ENCODE data around the gene GRK4. TPM values are rescaled to one million over a fixed set of nuclear protein-coding genes. Genes with fewer than 3 reads are reported as not detected.

The GRK4 gene
- total RNA-seq, 2 donors from 2014 or later = 3.8 to 5.5 TPM

DNA sequence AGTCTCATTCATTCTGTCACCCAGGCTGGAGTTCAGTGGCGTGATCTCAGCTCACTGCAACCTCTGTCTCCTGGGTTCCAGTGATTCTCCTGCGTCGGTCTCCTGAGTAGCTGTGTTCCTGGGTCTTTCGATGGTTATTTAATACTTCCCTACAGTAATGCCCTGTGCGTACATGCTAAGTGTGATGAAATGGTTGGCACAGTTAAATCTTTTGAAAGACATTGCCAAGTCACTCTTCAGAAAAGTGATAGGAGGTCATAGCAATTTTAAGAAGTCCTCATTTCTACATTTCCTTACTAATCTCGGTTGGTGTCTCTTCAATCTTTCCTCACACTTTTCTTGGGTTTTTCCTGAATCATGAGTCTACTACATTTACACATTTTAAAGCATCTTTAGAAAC is 96.6 kb downstream of the GRK4 start:
- peaks cover 5% of the 10 kb centered on the region for H3K27me3 Mint-ChIP-seq (ENCODE audit: low read depth)
- H3K9me3 Mint-ChIP-seq = peaks cover 2 to 5% of the 10 kb centered on the region in 2 donors
- no peak overlapping the region for H3K4me3 Mint-ChIP-seq
- ATAC-seq (replicated peaks in 1 of 2) (no peak), DNase-seq (no peak)
- no peaks in the 10 kb centered on the region for H3K4me1 Mint-ChIP-seq (ENCODE audit: low read depth)
- no peak overlapping the region for H3K27ac Mint-ChIP-seq
- H3K36me3 Mint-ChIP-seq (ENCODE audit: insufficient read depth in 2 of 2) = peaks cover 7 to 10% of the 10 kb centered on the region in 2 donors

DNA sequence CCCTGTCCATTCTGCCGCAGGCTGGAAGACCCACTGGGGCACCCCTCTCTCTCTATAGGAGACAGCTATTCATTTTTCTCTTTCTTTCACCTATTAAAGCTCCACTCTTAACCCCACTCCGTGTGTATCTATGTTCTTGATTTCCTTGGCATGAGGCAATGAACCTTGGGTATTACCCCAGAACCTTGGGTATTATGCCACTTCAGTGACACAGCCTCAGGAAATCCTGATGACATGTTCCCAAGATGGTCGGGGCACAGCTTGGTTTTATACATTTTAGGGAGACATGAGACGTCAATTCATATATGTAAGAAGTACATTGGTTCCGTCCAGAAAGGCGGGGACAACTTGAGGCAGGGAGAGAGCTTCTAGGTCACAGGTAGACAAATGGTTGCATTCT is 97.6 kb downstream of the GRK4 start:
- no peak overlapping the region for H3K27ac Mint-ChIP-seq
- H3K36me3 Mint-ChIP-seq (ENCODE audit: insufficient read depth in 2 of 2) = peaks cover 1 to 5% of the 10 kb centered on the region in 2 donors
- no peak overlapping the region for H3K4me3 Mint-ChIP-seq
- DNase-seq (no peak), ATAC-seq (replicated peaks in 1 of 2) (no peak)
- no peaks in the 10 kb centered on the region for H3K4me1 Mint-ChIP-seq (ENCODE audit: low read depth)
- H3K27me3 Mint-ChIP-seq (ENCODE audit: low read depth) = peaks cover 5% of the 10 kb centered on the region
- peaks cover 1 to 2% of the 10 kb centered on the region in 2 donors for H3K9me3 Mint-ChIP-seq

DNA sequence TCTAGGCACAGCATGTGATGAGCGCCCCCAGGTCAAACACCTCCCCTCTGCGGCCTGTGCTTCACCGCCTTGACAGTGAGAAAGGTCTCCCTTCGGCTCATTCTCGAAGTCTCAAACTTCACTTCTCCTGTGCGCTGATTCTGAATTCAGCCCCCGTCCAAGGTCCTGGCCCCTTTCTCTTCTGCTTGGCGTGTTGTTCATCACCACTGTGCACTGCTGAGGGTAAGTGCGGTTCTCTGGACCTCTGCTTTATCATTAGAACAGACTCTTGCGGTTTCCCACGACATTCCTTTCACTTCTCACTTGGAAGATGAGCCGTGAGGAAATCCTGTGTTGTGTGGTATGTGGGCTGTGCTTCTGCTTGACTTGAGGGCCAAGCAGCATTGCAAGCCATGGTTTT is 99.1 kb downstream of the GRK4 start:
- DNase-seq (no peak), ATAC-seq (replicated peaks in 1 of 2) (no peak)
- Mint-ChIP-seq H3K9me3 (no peaks in the 10 kb centered on the region), H3K27ac (no peak overlapping the region), H3K4me1 (ENCODE audit: low read depth) (no peaks in the 10 kb centered on the region), H3K4me3 (no peak overlapping the region), H3K36me3 (ENCODE audit: insufficient read depth in 2 of 2) (peaks cover 0 to 4% of the 10 kb centered on the region in 2 donors), H3K27me3 (ENCODE audit: low read depth) (peaks cover 5% of the 10 kb centered on the region)

DNA sequence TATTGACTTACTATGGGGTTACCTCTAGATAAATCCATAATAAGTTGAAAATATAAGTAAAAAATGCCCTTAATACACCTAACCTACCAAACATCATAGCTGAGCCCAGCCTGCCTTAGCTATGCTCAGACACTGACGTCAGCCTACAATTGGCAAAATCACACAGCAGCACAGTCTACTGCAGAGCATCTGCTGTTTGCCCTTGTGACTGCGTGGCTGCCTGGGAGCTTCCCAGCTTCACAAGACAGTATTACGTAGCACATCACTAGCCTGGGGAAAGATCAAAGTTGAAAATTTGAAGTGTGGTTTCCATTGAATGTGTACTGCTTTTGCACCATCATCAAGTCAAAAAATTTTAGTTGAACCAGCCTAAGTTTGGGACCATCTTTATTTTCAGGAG is 102.2 kb downstream of the GRK4 start:
- Mint-ChIP-seq H3K27ac (no peak overlapping the region), H3K4me1 (ENCODE audit: low read depth) (no peaks in the 10 kb centered on the region), H3K27me3 (ENCODE audit: low read depth) (no peaks in the 10 kb centered on the region), H3K9me3 (no peaks in the 10 kb centered on the region), H3K4me3 (no peak overlapping the region), H3K36me3 (ENCODE audit: insufficient read depth in 2 of 2) (peaks cover 0 to 4% of the 10 kb centered on the region in 2 donors)
- ATAC-seq (replicated peaks in 1 of 2) (no peak), DNase-seq (no peak)

DNA sequence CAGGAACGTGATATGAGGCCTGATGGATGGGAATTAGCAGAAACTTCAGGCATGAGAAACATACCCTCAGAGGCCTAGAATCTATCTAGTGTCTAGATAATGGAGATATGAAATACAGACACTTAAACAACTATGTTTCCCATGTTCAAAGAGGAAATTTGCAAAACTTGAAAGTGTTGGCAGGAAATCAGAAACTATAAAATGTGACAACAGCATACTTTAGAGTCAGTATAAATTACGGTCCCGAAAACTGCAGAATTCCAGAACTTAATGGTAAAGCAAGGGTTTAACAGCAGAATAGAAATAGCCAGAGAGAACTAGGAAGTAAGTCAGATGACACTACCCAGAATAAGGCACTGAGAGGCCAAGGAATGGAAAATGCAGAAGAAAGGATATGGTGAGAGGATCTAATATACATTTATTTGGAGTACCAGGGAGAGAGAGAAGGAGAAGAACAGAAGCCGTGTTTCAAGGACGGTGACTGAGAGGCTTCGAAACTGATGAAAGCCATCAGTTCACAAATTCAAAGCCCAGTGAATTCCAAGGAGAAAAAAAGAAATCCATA is 103.5 kb downstream of the GRK4 start:
- Mint-ChIP-seq H3K9me3 (no peaks in the 10 kb centered on the region), H3K4me3 (no peak overlapping the region), H3K36me3 (ENCODE audit: insufficient read depth in 2 of 2) (peaks cover 0 to 4% of the 10 kb centered on the region in 2 donors), H3K4me1 (ENCODE audit: low read depth) (no peaks in the 10 kb centered on the region), H3K27ac (no peak overlapping the region), H3K27me3 (ENCODE audit: low read depth) (no peaks in the 10 kb centered on the region)
- ATAC-seq (replicated peaks in 1 of 2) (no peak), DNase-seq (no peak)

DNA sequence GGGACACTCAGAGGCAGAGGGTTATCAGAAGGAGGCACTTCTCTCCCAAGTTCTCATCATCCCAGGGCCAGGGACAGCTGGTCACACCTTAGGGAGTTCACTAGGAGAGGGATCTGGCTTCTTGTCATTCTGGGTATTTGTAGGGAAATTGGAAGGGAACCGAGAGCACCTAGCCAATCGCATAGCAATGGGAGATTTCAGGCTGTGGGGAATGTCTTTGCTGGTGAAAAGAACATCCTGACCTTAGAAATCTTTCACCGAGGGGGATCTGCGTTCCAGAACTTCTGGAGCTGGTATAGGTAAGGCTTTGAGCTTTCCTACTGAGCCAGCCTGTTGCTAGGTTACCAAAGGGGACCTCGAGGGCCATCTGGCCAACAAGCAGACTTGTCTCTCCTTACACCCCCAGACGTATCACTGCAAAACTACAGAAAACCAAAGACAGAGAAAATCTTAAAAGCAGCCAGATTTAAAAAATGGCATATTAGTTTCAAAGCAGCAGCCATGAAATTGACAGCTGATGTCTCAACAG is 104.2 kb downstream of the GRK4 start:
- Mint-ChIP-seq H3K4me1 (ENCODE audit: low read depth) (no peaks in the 10 kb centered on the region), H3K9me3 (no peaks in the 10 kb centered on the region), H3K27me3 (ENCODE audit: low read depth) (no peaks in the 10 kb centered on the region), H3K36me3 (ENCODE audit: insufficient read depth in 2 of 2) (peaks cover 0 to 4% of the 10 kb centered on the region in 2 donors), H3K27ac (no peak overlapping the region), H3K4me3 (no peak overlapping the region)
- no peak for DNase-seq
- no peak for ATAC-seq (replicated peaks in 1 of 2)

DNA sequence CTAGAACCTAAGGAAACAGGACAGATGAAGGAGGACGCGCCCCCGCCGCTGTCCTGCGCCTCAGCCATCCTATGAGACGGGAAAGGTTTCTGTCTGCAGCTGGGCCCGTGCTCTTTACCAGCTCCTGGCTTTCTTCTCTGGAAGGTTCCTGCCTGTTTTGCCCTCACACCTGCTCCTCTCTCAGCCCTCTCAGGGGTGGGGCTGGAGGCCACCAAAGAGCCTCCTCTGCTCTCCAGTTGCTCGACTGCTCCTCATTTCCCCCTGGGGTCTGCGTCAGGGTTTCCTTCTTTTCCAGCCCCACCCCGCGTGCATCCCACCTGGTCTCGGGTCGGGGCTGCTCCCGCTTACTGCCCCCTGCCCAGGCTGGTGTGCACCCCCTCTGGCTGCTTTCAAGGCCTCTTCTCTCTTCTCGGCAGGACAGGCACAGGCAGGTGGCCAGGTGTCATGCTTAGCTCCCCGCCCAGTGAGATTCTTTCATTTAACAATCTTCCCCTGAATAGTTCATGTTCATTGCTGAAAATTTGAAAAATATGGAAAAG is 106.4 kb downstream of the GRK4 start:
- Mint-ChIP-seq H3K4me3 (no peak overlapping the region), H3K9me3 (no peaks in the 10 kb centered on the region), H3K4me1 (ENCODE audit: low read depth) (no peaks in the 10 kb centered on the region), H3K27me3 (ENCODE audit: low read depth) (no peaks in the 10 kb centered on the region), H3K36me3 (ENCODE audit: insufficient read depth in 2 of 2) (peaks cover 0 to 4% of the 10 kb centered on the region in 2 donors), H3K27ac (no peak overlapping the region)
- no peak for DNase-seq
- ATAC-seq (replicated peaks in 1 of 2) = no peak

DNA sequence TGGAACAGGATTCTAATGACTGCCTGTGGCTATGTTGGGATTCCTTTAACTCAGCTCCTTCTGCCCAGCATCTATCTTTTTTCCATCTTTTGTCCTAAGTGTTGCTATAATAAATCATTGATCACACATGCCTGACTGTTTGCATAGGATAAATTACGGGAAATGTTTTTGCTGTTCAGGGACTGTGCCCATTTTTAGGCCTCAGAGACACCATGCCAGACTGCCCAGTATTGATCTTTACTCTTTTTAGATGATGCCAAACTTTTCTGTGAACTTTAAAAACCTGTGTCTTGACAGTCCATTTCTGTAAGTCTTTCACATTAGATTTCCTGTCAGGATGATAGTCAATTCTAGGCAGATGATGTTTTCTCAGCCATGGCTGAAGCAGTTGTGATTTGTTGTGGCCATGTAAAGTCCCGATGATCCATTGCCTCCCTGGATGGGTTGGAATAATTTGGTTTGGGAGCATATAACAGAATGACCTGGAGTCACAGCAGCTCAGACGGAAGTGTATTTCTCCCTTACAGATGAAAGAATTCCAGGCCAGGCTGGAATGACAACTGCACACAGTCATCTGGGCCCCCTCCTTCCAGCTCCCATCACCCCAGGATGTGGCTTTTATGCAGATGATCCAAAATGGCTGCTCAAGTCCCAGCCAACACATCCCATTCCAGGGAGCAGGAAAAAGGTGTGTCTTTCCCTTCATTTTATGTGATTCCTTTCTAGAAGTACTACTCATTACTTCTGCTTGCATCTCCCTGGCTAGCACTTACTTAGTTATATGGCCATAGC is 107.5 kb downstream of the GRK4 start:
- ATAC-seq (replicated peaks in 1 of 2) (no peak), DNase-seq (no peak)
- Mint-ChIP-seq H3K4me1 (ENCODE audit: low read depth) (peaks cover 7% of the 10 kb centered on the region), H3K4me3 (no peak overlapping the region), H3K9me3 (no peaks in the 10 kb centered on the region), H3K27me3 (ENCODE audit: low read depth) (no peaks in the 10 kb centered on the region), H3K36me3 (ENCODE audit: insufficient read depth in 2 of 2) (peaks cover 0 to 5% of the 10 kb centered on the region in 2 donors), H3K27ac (no peak overlapping the region)

DNA sequence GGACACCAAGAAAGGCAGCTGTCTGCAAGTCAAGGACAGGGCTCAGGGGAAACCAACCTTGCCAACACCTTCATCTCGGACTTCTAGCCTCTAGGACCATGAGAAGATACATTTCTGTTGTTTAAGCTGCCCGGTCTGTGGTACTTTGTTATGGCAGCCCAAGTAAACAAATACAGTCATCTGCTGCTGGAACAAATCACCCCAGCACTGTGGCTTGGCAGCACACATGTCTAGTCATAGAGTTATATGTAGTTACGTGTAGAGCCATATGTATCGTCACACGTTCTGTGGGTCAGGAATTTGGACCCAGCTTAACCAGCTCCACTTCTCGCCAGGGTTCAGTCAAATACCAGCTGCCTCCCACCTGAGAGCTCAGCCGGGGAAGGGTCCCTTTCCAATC is 108.4 kb downstream of the GRK4 start:
- no peaks in the 10 kb centered on the region for H3K27me3 Mint-ChIP-seq (ENCODE audit: low read depth)
- peaks cover 0 to 2% of the 10 kb centered on the region in 2 donors for H3K36me3 Mint-ChIP-seq (ENCODE audit: insufficient read depth in 2 of 2)
- H3K4me3 Mint-ChIP-seq = peak overlapping the region in 1 of 2 donors; percentile 51

DNA sequence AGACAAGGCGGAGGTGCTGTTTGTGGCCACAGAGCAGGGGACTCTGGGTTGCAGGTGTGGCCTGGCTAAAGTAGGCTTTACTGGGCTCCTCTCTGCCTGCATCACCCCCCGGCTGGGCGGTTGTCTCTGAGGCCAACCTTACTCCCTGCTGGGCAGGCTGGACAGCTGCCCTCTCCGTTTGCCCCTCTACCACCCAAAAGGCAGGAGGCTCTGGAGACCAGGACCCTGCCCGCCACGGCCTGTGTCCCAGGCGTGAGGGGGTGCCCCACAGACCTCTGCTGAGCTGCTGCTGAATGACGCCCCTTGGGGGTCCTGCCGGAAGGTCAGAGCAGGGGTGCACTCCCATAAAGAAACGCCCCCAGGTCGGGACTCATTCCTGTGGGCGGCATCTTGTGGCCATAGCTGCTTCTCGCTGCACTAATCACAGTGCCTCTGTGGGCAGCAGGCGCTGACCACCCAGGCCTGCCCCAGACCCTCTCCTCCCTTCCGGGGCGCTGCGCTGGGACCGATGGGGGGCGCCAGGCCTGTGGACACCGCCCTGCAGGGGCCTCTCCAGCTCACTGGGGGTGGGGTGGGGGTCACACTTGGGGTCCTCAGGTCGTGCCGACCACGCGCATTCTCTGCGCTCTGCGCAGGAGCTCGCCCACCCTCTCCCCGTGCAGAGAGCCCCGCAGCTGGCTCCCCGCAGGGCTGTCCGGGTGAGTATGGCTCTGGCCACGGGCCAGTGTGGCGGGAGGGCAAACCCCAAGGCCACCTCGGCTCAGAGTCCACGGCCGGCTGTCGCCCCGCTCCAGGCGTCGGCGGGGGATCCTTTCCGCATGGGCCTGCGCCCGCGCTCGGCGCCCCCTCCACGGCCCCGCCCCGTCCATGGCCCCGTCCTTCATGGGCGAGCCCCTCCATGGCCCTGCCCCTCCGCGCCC is 110.0 kb downstream of the GRK4 start:
- ATAC-seq (replicated peaks in 1 of 2) = peak; percentile 58 to 67
- H3K4me3 Mint-ChIP-seq = peak overlapping the region; percentile 56 to 63
- no peak overlapping the region for H3K27ac Mint-ChIP-seq

More for the DNA sequence above, 108.4 kb downstream of the GRK4 start:
- no peaks in the 10 kb centered on the region for H3K9me3 Mint-ChIP-seq
- no peak for ATAC-seq (replicated peaks in 1 of 2)
- peaks cover 16% of the 10 kb centered on the region for H3K4me1 Mint-ChIP-seq (ENCODE audit: low read depth)
- DNase-seq = no peak
- H3K27ac Mint-ChIP-seq = no peak overlapping the region

DNA sequence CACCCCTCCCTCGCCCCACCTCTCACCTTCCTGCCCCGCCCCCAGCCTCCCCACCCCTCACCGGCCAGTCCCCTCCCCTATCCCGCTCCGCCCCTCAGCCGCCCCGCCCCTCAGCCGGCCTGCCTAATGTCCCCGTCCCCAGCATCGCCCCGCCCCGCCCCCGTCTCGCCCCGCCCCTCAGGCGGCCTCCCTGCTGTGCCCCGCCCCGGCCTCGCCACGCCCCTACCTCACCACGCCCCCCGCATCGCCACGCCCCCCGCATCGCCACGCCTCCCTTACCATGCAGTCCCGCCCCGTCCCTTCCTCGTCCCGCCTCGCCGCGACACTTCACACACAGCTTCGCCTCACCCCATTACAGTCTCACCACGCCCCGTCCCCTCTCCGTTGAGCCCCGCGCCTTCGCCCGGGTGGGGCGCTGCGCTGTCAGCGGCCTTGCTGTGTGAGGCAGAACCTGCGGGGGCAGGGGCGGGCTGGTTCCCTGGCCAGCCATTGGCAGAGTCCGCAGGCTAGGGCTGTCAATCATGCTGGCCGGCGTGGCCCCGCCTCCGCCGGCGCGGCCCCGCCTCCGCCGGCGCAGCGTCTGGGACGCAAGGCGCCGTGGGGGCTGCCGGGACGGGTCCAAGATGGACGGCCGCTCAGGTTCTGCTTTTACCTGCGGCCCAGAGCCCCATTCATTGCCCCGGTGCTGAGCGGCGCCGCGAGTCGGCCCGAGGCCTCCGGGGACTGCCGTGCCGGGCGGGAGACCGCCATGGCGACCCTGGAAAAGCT is 110.9 kb downstream of the GRK4 start, which contains the start of the genes HTT and HTT-AS:
TSS of gene HTT (plus strand) at position 604 of the 768 bp plus-strand sequence. CDS start at position 749, 145 bp downstream.
TSS of gene HTT-AS (minus strand) at position 461 of the 768 bp plus-strand sequence.
- H3K9me3 Mint-ChIP-seq = no peaks in the 10 kb centered on the region
- peak within 1 kb of the TSS; percentile 97 for H3K4me3 Mint-ChIP-seq
- peaks cover 39% of the 10 kb centered on the region for H3K4me1 Mint-ChIP-seq (ENCODE audit: low read depth)
- DNase-seq (peak; percentile 95 to 96), ATAC-seq (replicated peaks in 1 of 2) (peak; percentile 85 to 88)
- H3K36me3 Mint-ChIP-seq (ENCODE audit: insufficient read depth in 2 of 2) = peaks cover 1 to 6% of the 10 kb centered on the region in 2 donors
- peak within 1 kb of the TSS; percentile 92 for H3K27ac Mint-ChIP-seq
- H3K27me3 Mint-ChIP-seq (ENCODE audit: low read depth) = no peaks in the 10 kb centered on the region

More for the DNA sequence above, 110.0 kb downstream of the GRK4 start:
- Mint-ChIP-seq H3K9me3 (no peaks in the 10 kb centered on the region), H3K36me3 (ENCODE audit: insufficient read depth in 2 of 2) (peaks cover 1 to 5% of the 10 kb centered on the region in 2 donors), H3K4me1 (ENCODE audit: low read depth) (peaks cover 32% of the 10 kb centered on the region), H3K27me3 (ENCODE audit: low read depth) (no peaks in the 10 kb centered on the region)
- peak; percentile 5 to 27 for DNase-seq

Measured in activated T-cell treated with anti-CD3 and anti-CD28 coated beads, Interleukin-2, amount 50 U/mL, for 72 hours (primary cell).